Activated T-cell treated with anti-CD3 and anti-CD28 coated beads, Interleukin-2, amount 50 U/mL, for 1 hour (primary cell): Measurements from ENCODE around the gene STUB1.

Experiments used
- DNase-seq: peaks from one replicate; pipeline ENCODE4 v3.0.0-alpha.2; 2020

The STUB1 gene

GRCh38 chr16:726438-727290 lies 46.5 kb downstream of the STUB1 start, which contains the start of the genes CCDC78 and HAGHL:
Gene CCDC78 (minus strand): TSS chr16:726443. CDS start chr16:726367, 76 bp downstream.
Gene HAGHL (plus strand): TSS chr16:727106. CDS start chr16:727510, 404 bp downstream.
- peak; percentile 72 for DNase-seq

- peak; percentile 40 for DNase-seq
Observed at GRCh38 chr16:727291-727977, 47.2 kb downstream of the STUB1 start.

GRCh38 chr16:728131-728889 lies 48.1 kb downstream of the STUB1 start:
- DNase-seq, result peak; percentile 74

- no peak for DNase-seq
Observed at GRCh38 chr16:728890-729744, 48.9 kb downstream of the STUB1 start.

GRCh38 chr16:729768-730665 lies 49.8 kb downstream of the STUB1 start:
- no peak for DNase-seq

- DNase-seq, result no peak
Observed at GRCh38 chr16:730666-731509, 50.7 kb downstream of the STUB1 start.

GRCh38 chr16:732332-732731 lies 52.1 kb downstream of the STUB1 start:
- DNase-seq, result no peak
